Caki2 (cell line): ENCODE results near the gene SYNPR. TPM values are rescaled to one million over a fixed set of nuclear protein-coding genes. Genes with fewer than 3 reads are reported as not detected.

ENCODE experiments used
- DNase-seq: peaks from one replicate; pipeline ENCODE4 v3.0.0-alpha.2; 2015; ENCODE audit warnings: low read depth
- in situ Hi-C: cut with HindIII; loops from 2 replicates; pipeline ENCODE4 v1.10.0; 2016; ENCODE audit warnings: low sequenced_read_pairs, low pct_unique_long_range_greater_than_20kb, mixed read lengths
- total RNA-seq: library from RNA; depleted of rRNA; stranded (reverse); fragments of >200 nt; shearing (Covaris generic); gene quantifications from 2 replicates; pipeline ENCODE4 v1.2.3, GENCODE V29; 2014; ENCODE audit warnings: low replicate concordance

Gene SYNPR
- total RNA-seq, 1 experiment from 2014 or later = not detected

- in situ Hi-C loops = no loop called here
- DNase-seq = no peak
Measured at GRCh38 chr3:63438826-63439371, 160.8 kb downstream of the SYNPR start.

- in situ Hi-C loops = no loop called here
Measured at GRCh38 chr3:63441262-63441661, 163.2 kb downstream of the SYNPR start.

GRCh38 chr3:63442918-63443317, 164.8 kb downstream of the SYNPR start:
- no peak for DNase-seq
- in situ Hi-C loops = no loop called here

More at GRCh38 chr3:63441262-63441661, 163.2 kb downstream of the SYNPR start:
- DNase-seq = no peak

DNA sequence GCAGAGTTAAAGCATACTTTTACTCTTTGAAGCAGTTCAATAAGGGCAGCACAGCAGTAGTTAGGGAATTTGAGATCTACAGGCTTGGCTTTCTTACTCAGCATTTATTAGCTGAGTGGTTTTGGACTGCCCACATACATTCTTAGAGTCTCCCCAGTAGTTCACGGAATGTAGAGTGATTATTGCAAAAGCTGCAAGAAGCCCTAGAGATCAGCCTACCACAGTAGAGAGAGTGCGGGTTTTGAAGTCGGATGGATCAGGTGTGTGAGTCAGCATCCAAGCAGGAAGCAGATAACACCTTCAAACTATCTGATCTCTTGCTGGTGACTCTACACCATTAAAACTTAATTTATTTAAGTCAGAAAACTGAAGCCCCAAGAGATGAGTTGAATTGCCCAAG, 171.9 kb downstream of the SYNPR start:
- in situ Hi-C loops = no loop called here
- no peak for DNase-seq

GRCh38 chr3:63450634-63451363, 172.7 kb downstream of the SYNPR start:
- in situ Hi-C loops = no loop called here
- DNase-seq = no peak

GRCh38 chr3:63456901-63457300, 178.8 kb downstream of the SYNPR start:
- DNase-seq = no peak
- in situ Hi-C loops = no loop called here

DNA sequence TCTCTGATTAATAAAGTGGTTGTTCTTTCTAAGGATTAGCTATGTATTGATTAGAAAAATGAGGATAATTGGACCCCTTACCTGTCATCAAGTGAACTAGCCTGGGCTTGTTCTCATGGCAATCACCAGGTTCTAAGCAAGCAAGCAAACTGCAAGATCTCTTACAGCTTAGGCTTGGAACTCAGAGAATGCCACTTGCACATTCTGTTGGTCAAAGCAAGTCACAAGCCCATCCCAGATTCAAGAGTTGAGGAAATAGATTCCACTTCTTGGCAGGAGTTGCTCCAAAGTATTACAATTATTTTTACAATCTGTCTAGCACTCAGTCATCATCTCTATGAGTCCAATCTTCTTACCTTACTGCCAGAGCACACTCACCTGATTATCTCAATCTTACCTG, 180.3 kb downstream of the SYNPR start:
- no peak for DNase-seq
- in situ Hi-C loops = no loop called here

- in situ Hi-C loops = no loop called here
- no peak for DNase-seq
Measured at GRCh38 chr3:63462732-63463131, 184.6 kb downstream of the SYNPR start.

- no peak for DNase-seq
- in situ Hi-C loops = no loop called here
Measured at GRCh38 chr3:63467392-63467791, 189.3 kb downstream of the SYNPR start.

GRCh38 chr3:63470745-63471144, 192.6 kb downstream of the SYNPR start:
- in situ Hi-C loops = no loop called here
- no peak for DNase-seq

GRCh38 chr3:63471781-63472180, 193.7 kb downstream of the SYNPR start:
- in situ Hi-C loops = no loop called here
- DNase-seq = no peak

DNA sequence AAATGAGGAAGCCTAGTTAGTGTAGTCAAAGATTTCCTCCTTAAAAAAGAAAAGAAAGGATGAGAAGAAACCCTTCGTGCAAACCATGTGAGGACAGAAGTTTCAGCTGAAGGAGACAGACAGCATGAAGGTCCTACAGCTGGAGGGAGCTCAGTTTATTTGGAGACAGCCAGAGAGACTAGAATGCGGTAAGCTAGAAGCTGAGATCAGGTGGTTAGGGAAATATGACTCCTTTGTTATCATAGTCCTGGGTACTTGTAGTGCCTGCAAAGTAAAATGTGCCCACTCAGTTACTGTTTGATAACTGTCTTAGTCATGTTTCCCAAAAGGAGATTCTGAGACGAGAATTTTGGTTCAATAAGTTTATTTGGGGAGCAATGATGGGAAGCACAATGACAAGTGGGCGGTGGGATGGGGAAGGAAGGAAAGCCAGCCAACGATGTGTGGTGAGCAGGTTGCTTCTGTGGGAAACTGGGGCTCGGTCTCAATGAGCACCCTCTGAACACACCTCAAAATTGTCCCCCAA, 195.6 kb downstream of the SYNPR start:
- no peak for DNase-seq
- in situ Hi-C loops = no loop called here

DNA sequence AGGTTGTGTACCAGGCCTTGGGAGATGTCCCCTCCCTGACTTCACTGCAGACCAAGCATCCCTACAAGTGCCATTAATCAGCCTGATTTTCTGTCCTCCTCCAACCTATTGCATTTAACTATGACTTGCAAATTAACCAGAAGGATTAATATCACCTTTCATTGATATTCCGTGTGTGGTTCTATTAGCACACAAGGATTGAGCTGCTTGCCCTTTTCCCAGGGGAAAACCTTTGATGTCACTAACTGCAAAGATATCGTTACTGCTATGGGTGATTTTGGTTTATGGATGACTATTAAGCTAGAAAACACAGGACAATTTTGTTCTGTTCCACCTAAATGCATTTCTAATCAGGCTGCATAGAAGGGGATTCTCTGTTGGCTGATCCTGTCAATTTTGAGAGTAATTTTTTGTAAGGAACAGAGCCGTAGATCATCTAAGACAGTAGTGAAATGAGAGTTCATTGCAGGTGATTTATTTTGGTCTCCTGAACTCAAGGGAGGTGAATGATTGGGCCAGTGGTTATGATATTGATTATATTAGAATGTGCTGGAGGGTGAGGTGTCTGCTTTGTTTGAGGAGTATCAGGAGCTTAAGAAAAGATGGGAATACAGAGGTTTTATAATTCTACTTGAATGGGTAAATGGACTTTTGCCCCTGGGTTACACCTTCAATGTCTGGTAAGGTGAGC, 196.9 kb downstream of the SYNPR start:
- DNase-seq = no peak
- in situ Hi-C loops = no loop called here

GRCh38 chr3:63477494-63478129, 199.5 kb downstream of the SYNPR start:
- in situ Hi-C loops = no loop called here
- no peak for DNase-seq

DNA sequence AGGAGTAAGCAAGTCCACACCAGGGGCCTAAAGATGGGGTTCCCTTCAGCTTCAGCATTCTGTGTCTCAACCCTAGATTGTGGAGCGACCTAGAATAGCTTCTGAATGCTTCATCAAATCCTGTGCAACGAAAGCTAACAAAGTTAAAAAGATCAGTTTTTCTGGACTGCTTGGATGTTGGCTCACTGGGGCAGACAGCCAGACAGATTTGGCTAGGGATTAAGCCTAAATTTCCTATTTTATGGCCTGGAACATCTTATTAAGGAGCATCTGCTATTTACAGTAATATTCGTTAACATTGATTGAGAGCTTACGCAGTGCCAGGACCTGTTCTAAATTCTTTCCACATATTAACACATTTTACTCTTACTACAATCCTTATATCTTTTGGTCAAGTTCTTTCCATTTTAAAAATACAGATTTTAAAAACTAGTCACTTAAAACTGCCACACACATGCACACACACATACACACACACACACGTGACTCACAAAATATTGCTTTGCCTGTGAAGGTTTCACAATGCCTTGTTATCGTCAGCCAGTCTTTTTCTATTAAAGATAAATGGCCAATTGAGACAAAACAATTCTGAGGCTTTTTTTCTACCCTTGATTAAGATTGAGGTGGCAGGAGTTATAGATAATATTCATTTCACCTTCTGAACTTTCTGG, 201.0 kb downstream of the SYNPR start:
- in situ Hi-C loops = no loop called here
- no peak for DNase-seq

DNA sequence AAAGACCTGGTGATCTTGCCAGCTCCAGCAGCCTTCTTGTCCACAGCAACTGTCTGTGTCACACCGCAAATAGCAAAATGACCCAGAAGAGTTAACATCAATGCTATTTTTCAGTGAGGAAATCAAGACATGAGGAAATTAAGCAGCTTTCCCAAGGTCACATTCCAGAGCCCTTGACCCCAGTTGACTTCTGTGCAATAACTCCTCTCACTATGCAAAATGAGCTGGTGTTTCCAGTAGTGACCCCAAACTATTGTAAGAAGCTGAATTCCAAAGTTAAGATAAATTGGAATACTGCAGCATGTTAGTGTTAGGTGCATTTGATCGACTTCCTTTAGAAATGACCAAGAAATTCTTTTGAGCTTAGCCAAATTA, 201.5 kb downstream of the SYNPR start:
- DNase-seq = no peak
- in situ Hi-C loops = no loop called here

DNA sequence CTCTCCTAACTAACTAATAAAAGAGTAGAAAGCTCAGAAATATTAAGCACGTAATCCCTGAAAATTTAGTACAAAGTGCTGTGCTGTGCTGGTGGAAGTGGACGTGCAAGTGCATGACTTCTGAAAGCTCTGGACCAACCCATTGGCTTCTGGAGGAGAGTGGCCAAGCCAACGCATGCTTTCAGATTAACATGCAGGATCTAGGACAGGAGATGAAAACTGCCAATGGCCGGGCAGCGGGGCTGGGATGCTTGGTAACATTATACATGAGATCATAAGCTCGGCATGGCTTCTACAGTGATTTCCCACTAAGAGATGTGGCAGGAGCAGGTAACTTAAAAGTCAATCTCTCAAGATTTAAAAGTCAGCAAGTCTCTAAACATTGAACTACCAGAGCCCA, 203.5 kb downstream of the SYNPR start:
- no peak for DNase-seq
- in situ Hi-C loops = no loop called here

GRCh38 chr3:63482341-63482740, 204.2 kb downstream of the SYNPR start:
- in situ Hi-C loops = no loop called here
- no peak for DNase-seq

DNA sequence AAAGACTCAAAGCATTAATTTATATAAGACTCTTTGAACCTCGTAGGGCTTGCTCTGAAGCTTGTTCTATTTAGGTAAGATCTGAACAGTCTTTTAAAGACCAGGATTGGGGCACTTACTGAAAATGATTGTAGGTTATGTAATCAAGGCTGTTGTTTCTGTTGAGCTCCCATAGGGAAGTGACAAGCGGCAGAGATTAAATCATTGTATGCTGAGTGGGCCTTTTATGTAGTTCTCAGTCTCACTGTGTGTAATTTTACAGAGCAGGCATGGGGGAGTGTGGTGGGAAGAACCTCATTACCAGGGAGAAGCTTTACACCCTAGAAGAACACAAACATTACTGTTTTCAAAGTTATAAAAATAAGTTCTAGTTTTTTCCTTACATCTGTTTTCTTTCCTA, 214.4 kb downstream of the SYNPR start:
- in situ Hi-C loops = no loop called here
- DNase-seq = no peak
